Upper lobe of right lung (tissue), 1 donor: ENCODE data around the gene USP11. TPM values are rescaled to one million over a fixed set of nuclear protein-coding genes. Genes with fewer than 3 reads are reported as not detected.

Experiments used
- ATAC-seq: fragments of 200-7000 bp; cut with Tn5 transposase; one replicate; pipeline ENCODE4 v1.9.1; 2020; ENCODE audit warnings: mild to moderate bottlenecking, moderate library complexity
- DNase-seq: peaks from one replicate; pipeline ENCODE4 v3.0.0-alpha.2; 2020
- H3K27ac ChIP-seq: fragments of 200-600 bp; one replicate; pipeline ENCODE4 v1.8.0; 2022
- H3K27me3 ChIP-seq: fragments of 200-600 bp; one replicate; pipeline ENCODE4 v1.8.0; 2022; ENCODE audit warnings: mild to moderate bottlenecking
- H3K36me3 ChIP-seq: fragments of 200-600 bp; one replicate; pipeline ENCODE4 v1.8.0; 2022
- H3K4me1 ChIP-seq: fragments of 200-600 bp; one replicate; pipeline ENCODE4 v1.8.0; 2022
- H3K4me3 ChIP-seq: fragments of 200-600 bp; one replicate; pipeline ENCODE4 v1.8.0; 2022; ENCODE audit warnings: mild to moderate bottlenecking
- H3K9me3 ChIP-seq: fragments of 200-600 bp; one replicate; pipeline ENCODE4 v1.8.0; 2022
- CTCF ChIP-seq: fragments of 200-600 bp; IDR thresholded peaks from one replicate; pipeline ENCODE4 v1.8.0; 2022; ENCODE audit warnings: antibody characterized with exemption
- intact Hi-C: fragments of 100-400 bp; cut with DNase I; formaldehyde crosslinking; loops from one replicate; pipeline ENCODE4 v1.11.0; 2022
- total RNA-seq: library from RNA; stranded (reverse); fragmentation: NEBNext Ultra II Directional; extraction: Animal tissue kit (Norgen Biotek cat#: 25700); gene quantifications from one replicate; pipeline ENCODE4 v1.2.1, GENCODE V29; 2021
- donor health status: DM: no; HTN: yes; CAD: no; lungs with severe emphysema.

USP11 gene
- total RNA-seq, 1 donor from 2014 or later, result 56.0 TPM

GRCh38 chrX:47189906-47190305, 42.9 kb upstream of the USP11 start:
- Histone ChIP-seq H3K9me3 (no peaks in the 10 kb centered on the region), H3K27ac (no peak overlapping the region), H3K4me3 (no peak overlapping the region), H3K27me3 (no peaks in the 10 kb centered on the region), H3K4me1 (no peaks in the 10 kb centered on the region), H3K36me3 (no peaks in the 10 kb centered on the region)
- intact Hi-C loops, result loop anchor here (10.0 kb wide), 2 partner anchors 195 to 335 kb away; no protein-coding TSS in a partner anchor
- ATAC-seq (no peak), DNase-seq (no peak)
- no peak for TF ChIP-seq CTCF

GRCh38 chrX:47190445-47191269, 42.2 kb upstream of the USP11 start:
- no peak for TF ChIP-seq CTCF
- intact Hi-C loops, result loop anchor here (10.0 kb wide), 2 partner anchors 194 to 334 kb away; no protein-coding TSS in a partner anchor
- no peak overlapping the region for H3K27ac ChIP-seq
- DNase-seq, result peak; percentile 91
- H3K4me1 ChIP-seq, result peaks cover 6% of the 10 kb centered on the region
- H3K27me3 ChIP-seq, result no peaks in the 10 kb centered on the region
- H3K9me3 ChIP-seq, result no peaks in the 10 kb centered on the region
- no peaks in the 10 kb centered on the region for H3K36me3 ChIP-seq
- peak; percentile 94 for ATAC-seq
- H3K4me3 ChIP-seq, result peak overlapping the region; percentile 65

- intact Hi-C loops, result loop anchor here (10.0 kb wide), 2 partner anchors 193 to 333 kb away; no protein-coding TSS in a partner anchor
- Histone ChIP-seq H3K4me3 (peak overlapping the region; percentile 65), H3K4me1 (peaks cover 11% of the 10 kb centered on the region), H3K27me3 (no peaks in the 10 kb centered on the region), H3K9me3 (no peaks in the 10 kb centered on the region), H3K36me3 (no peaks in the 10 kb centered on the region), H3K27ac (no peak overlapping the region)
- TF ChIP-seq CTCF, result no peak
- ATAC-seq (no peak), DNase-seq (no peak)
These were observed 41.5 kb upstream of the USP11 start for GRCh38 chrX:47191331-47191730.

- H3K4me3 ChIP-seq, result peak overlapping the region; percentile 65
- no peak for TF ChIP-seq CTCF
These were observed 40.9 kb upstream of the USP11 start for GRCh38 chrX:47191806-47192401.

GRCh38 chrX:47193475-47194193, 39.2 kb upstream of the USP11 start, which contains the start of gene UBA1:
UBA1 (plus strand) TSS chrX:47193829; CDS start chrX:47198803, 4,974 bp downstream.
- DNase-seq (peak; percentile 94), ATAC-seq (peak; percentile 93)
- Histone ChIP-seq H3K4me3 (peak within 1 kb of the TSS; percentile 68), H3K27ac (peak within 1 kb of the TSS; percentile 94), H3K9me3 (no peaks in the 10 kb centered on the region), H3K27me3 (no peaks in the 10 kb centered on the region), H3K36me3 (peaks cover 1% of the 10 kb centered on the region), H3K4me1 (peaks cover 20% of the 10 kb centered on the region)
- intact Hi-C loops, result loop anchor here (10.0 kb wide), 2 partner anchors 191 to 331 kb away; no protein-coding TSS in a partner anchor
- peak; percentile 68 for TF ChIP-seq CTCF

More at GRCh38 chrX:47191806-47192401, 40.9 kb upstream of the USP11 start:
- H3K4me1 ChIP-seq, result peaks cover 13% of the 10 kb centered on the region
- ATAC-seq (no peak), DNase-seq (no peak)
- H3K27ac ChIP-seq, result no peak overlapping the region
- H3K9me3 ChIP-seq, result no peaks in the 10 kb centered on the region
- H3K36me3 ChIP-seq, result no peaks in the 10 kb centered on the region
- no peaks in the 10 kb centered on the region for H3K27me3 ChIP-seq
- intact Hi-C loops, result loop anchor here (10.0 kb wide), 2 partner anchors 193 to 333 kb away; no protein-coding TSS in a partner anchor
